ENCODE measurements around the gene PTPRS.

DNA sequence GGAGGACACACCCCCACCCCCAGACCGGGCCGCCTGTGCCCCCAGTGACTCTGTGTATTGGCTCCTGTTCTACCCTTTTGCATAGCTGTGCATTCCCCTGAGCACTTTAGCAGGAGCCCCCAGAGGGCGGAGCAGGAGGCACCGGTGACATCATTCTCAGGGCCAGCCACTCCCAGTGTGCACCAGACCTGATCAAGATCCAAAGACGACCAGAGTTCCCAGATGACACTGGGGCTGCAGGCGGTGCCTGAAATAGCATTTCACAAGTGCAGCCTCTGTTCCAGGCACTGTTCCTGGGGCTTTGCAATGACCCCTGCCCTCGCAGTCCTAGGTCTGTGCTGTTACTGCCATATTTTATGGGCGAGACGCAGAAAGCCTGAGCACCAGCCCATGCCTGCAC, 14.5 kb upstream of the PTPRS start:
- TF ChIP-seq ZBTB34 (CRISPR knock-in tag; IDR thresholded peaks at IDR 0.05) (no peak), ZNF10 (CRISPR knock-in tag; IDR thresholded peaks at IDR 0.05; ENCODE audit: borderline replicate concordance, low read depth) (no peak), MAX (IDR thresholded peaks at IDR 0.05) (no peak), FOXM1 (CRISPR knock-in tag; IDR thresholded peaks at IDR 0.05) (no peak)
- TF ChIP-seq, protein P1, sequence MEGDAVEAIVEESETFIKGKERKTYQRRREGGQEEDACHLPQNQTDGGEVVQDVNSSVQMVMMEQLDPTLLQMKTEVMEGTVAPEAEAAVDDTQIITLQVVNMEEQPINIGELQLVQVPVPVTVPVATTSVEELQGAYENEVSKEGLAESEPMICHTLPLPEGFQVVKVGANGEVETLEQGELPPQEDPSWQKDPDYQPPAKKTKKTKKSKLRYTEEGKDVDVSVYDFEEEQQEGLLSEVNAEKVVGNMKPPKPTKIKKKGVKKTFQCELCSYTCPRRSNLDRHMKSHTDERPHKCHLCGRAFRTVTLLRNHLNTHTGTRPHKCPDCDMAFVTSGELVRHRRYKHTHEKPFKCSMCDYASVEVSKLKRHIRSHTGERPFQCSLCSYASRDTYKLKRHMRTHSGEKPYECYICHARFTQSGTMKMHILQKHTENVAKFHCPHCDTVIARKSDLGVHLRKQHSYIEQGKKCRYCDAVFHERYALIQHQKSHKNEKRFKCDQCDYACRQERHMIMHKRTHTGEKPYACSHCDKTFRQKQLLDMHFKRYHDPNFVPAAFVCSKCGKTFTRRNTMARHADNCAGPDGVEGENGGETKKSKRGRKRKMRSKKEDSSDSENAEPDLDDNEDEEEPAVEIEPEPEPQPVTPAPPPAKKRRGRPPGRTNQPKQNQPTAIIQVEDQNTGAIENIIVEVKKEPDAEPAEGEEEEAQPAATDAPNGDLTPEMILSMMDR (CRISPR knock-in tag; IDR thresholded peaks at IDR 0.05), result no peak
- TF ChIP-seq, protein P2, sequence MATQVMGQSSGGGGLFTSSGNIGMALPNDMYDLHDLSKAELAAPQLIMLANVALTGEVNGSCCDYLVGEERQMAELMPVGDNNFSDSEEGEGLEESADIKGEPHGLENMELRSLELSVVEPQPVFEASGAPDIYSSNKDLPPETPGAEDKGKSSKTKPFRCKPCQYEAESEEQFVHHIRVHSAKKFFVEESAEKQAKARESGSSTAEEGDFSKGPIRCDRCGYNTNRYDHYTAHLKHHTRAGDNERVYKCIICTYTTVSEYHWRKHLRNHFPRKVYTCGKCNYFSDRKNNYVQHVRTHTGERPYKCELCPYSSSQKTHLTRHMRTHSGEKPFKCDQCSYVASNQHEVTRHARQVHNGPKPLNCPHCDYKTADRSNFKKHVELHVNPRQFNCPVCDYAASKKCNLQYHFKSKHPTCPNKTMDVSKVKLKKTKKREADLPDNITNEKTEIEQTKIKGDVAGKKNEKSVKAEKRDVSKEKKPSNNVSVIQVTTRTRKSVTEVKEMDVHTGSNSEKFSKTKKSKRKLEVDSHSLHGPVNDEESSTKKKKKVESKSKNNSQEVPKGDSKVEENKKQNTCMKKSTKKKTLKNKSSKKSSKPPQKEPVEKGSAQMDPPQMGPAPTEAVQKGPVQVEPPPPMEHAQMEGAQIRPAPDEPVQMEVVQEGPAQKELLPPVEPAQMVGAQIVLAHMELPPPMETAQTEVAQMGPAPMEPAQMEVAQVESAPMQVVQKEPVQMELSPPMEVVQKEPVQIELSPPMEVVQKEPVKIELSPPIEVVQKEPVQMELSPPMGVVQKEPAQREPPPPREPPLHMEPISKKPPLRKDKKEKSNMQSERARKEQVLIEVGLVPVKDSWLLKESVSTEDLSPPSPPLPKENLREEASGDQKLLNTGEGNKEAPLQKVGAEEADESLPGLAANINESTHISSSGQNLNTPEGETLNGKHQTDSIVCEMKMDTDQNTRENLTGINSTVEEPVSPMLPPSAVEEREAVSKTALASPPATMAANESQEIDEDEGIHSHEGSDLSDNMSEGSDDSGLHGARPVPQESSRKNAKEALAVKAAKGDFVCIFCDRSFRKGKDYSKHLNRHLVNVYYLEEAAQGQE (IDR thresholded peaks at IDR 0.05; ENCODE audit: borderline replicate concordance in 1 of 2, low read depth in 1 of 2, low read length in 2 of 2), result no peak

Data from HepG2 (cell line).